ENCODE results near the gene C13orf42.

C13orf42 gene

DNA sequence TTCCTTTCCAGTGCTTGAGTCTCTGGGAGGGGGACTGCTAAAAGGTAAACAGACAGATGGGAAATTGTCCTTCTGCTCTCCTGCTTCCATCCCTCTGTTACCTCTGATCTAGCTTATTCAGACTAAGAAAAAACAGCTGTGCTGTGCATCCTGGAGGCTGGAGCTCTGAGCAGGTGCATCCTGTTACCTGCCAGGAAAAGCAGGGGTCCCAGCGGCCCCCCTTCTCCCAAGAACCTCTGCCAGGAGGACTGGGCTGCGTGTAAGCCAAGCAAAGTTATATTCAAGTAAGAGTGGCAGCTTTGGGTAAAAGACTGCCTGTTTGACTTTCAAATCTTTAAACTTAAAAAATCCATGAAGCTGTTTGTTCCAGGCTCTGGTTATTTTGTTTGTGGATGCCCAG lies 75.1 kb downstream of the C13orf42 start:
- Mint-ChIP-seq H3K9me3 (no peaks in the 10 kb centered on the region), H3K4me3 (no peak overlapping the region), H3K27me3 (peaks cover 14% of the 10 kb centered on the region), H3K4me1 (peaks cover 6% of the 10 kb centered on the region), H3K36me3 (no peaks in the 10 kb centered on the region), H3K27ac (no peak overlapping the region)
- no peak for ATAC-seq

DNA sequence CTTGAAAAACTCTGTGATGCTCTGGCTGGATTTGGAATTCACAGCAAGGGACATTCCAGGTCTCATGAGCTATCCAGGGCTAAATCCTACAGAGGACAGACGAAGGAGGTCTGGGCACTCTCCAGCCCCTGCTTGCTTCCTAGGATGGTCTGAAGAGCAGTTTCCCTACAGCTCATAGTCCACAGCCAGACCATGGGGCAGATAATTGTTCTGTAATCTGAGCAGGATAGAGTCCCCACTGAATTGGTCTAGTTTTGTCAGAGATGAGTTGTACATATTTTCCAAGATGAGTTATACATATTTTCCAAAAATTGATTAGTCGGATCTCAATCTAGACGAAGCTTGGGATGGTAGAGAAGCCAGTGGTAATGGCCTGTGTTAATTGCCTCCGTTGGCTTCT lies 75.6 kb downstream of the C13orf42 start:
- Mint-ChIP-seq H3K27me3 (peaks cover 9% of the 10 kb centered on the region), H3K9me3 (no peaks in the 10 kb centered on the region), H3K36me3 (no peaks in the 10 kb centered on the region), H3K4me3 (no peak overlapping the region), H3K27ac (no peak overlapping the region), H3K4me1 (peaks cover 6% of the 10 kb centered on the region)
- no peak for ATAC-seq

DNA sequence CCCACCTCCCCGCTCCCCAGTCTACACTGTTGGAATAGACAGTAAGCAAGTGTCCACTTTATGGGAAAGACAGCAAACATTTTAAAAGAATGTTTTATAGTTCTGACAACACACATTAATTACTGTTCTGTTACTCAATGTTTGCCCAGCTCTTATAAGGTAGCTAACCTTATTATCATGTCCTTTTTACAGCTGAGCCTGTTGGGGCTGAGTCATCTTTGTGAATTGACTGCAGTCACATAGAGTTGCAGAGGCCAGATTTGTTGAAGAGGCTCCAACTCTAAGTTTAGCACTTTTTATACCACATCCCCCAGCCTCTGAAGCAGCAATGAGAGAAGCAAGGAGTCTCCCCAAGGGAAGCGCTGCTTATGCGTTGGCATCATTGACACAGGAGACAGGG lies 76.2 kb downstream of the C13orf42 start:
- H3K9me3 Mint-ChIP-seq = no peaks in the 10 kb centered on the region
- H3K4me1 Mint-ChIP-seq = peaks cover 6% of the 10 kb centered on the region
- no peaks in the 10 kb centered on the region for H3K36me3 Mint-ChIP-seq
- H3K4me3 Mint-ChIP-seq = no peak overlapping the region
- no peak for ATAC-seq
- H3K27ac Mint-ChIP-seq = no peak overlapping the region
- H3K27me3 Mint-ChIP-seq = peaks cover 3% of the 10 kb centered on the region

DNA sequence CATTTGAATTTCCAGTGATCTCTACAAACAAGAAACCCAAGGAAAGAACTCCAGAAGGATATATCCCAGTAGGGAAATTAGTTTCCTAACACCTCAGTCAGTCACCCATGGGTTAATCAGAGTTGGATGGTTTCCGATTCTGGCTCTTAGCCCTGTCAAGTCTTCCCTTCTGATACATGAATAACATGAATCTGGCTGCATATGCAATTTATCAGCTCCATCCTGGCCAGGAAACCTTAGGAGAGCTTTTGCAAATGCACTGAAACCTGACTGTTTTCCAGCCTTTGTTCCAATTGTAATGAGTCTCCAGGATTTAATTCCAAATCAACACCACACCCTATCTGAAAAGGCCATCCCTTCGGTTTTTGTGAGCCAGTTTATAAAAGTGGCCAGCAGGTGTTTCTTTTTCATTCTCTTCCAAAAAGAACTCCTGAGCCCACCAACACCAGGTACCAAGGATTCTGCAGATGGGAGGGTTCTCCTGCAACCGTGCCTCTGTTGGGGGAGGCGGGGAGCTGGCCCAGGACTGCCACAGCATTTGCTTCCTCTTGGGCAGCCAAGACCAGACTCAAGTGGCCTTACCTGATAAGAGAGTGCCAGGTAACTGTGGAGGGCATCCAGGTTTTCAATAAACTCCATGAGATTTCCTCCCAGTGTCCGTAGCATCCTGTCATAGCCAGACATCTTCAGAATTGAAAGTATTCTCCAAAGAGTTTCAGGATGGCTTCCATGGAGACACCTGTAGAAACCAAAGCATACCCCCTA lies 77.5 kb downstream of the C13orf42 start:
- no peak for ATAC-seq
- no peak overlapping the region for H3K4me3 Mint-ChIP-seq
- no peak overlapping the region for H3K27ac Mint-ChIP-seq
- H3K9me3 Mint-ChIP-seq = no peaks in the 10 kb centered on the region
- no peaks in the 10 kb centered on the region for H3K27me3 Mint-ChIP-seq
- H3K36me3 Mint-ChIP-seq = no peaks in the 10 kb centered on the region
- peaks cover 6% of the 10 kb centered on the region for H3K4me1 Mint-ChIP-seq

DNA sequence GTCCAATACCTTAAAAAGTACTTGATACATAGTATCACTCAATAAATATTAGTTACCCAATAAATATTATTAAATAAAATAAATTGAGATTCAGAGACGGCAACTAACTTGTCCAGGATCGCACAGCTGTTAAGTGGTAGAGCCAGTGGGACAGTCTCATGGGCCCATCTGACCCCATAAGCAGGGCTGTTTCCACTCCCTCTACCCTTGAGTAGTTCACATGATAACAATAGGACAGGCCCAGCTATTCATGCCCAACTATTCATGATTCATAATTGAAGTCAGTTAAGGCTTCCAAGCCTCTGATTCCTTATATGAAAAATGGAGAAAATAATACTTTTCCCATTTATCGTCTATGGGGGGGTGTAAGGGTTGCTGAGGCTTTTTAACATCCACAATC lies 78.2 kb downstream of the C13orf42 start:
- Mint-ChIP-seq H3K27me3 (no peaks in the 10 kb centered on the region), H3K27ac (no peak overlapping the region), H3K36me3 (no peaks in the 10 kb centered on the region), H3K4me1 (peaks cover 6% of the 10 kb centered on the region), H3K9me3 (no peaks in the 10 kb centered on the region), H3K4me3 (no peak overlapping the region)
- no peak for ATAC-seq
